Measurements from ENCODE around the gene EIF3I. TPM values are rescaled to one million over a fixed set of nuclear protein-coding genes. Genes with fewer than 3 reads are reported as not detected.

The EIF3I gene
- total and polyA plus RNA-seq, 2 of the 13 experiments (the other 11 are each of a cell fraction or from before 2014, with no cell fraction given), result 210 to 223 TPM

DNA sequence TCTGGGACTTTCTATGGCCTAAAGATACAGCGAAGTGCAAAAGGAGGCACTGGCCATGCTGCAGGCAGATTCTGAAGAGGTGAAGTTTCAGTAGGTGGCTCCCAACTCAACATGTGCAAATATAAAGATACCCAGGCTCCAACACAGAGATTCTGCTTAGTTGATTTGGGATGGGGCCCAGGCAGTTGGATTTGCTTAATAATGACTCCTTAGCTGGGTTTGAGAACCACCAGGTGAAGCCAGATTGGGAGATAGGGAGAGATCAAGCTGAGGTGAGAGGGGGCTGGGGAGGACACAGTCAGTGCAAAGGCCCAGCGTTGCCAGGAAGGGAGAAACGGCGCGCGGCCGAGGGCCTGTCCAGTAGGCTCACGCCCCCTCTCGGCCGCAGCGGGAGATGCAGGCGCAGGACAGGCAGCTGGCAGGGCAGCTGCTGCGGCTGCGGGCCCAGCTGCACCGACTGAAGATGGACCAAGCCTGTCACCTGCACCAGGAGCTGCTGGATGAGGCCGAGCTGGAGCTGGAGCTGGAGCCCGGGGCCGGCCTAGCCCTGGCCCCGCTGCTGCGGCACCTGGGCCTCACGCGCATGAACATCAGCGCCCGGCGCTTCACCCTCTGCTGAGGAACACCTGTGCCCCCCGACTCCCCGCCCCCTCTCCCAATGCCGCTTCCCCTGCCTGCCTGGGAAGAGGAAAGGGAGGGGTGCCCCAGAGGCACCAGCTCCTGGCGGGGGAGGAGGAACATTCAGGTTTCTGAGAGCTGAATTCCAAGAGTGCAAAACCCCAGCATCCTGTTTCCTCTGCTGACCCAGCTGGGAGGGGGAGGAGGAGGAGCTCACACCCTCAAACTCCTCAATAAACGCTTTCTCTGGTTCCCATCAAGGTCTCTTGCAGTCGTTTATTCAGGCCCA is 26.0 kb downstream of the EIF3I start (continued):
- TF ChIP-seq, protein P1, sequence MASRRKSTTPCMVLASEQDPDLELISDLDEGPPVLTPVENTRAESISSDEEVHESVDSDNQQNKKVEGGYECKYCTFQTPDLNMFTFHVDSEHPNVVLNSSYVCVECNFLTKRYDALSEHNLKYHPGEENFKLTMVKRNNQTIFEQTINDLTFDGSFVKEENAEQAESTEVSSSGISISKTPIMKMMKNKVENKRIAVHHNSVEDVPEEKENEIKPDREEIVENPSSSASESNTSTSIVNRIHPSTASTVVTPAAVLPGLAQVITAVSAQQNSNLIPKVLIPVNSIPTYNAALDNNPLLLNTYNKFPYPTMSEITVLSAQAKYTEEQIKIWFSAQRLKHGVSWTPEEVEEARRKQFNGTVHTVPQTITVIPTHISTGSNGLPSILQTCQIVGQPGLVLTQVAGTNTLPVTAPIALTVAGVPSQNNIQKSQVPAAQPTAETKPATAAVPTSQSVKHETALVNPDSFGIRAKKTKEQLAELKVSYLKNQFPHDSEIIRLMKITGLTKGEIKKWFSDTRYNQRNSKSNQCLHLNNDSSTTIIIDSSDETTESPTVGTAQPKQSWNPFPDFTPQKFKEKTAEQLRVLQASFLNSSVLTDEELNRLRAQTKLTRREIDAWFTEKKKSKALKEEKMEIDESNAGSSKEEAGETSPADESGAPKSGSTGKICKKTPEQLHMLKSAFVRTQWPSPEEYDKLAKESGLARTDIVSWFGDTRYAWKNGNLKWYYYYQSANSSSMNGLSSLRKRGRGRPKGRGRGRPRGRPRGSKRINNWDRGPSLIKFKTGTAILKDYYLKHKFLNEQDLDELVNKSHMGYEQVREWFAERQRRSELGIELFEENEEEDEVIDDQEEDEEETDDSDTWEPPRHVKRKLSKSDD (CRISPR knock-in tag; IDR thresholded peaks at IDR 0.05; ENCODE audit: low read depth), result 0 out of 2 replicates have a peak, but pooled peaks have one; percentile 51
- no peak for TF ChIP-seq ARID2 (CRISPR knock-in tag; IDR thresholded peaks at IDR 0.05; ENCODE audit: borderline replicate concordance)
- TF ChIP-seq REPIN1 (CRISPR knock-in tag; IDR thresholded peaks at IDR 0.05; ENCODE audit: borderline replicate concordance, low read depth), result no peak
- no peak for TF ChIP-seq HOXD1 (CRISPR knock-in tag; IDR thresholded peaks at IDR 0.05)
- no peak for TF ChIP-seq HNF4G (IDR thresholded peaks at IDR 0.05; ENCODE audit: borderline replicate concordance, low read depth, low read length)
- TF ChIP-seq HNF4G (CRISPR knock-in tag; IDR thresholded peaks at IDR 0.05; ENCODE audit: borderline replicate concordance, low read depth), result no peak
- peak; percentile 84; the same call in 1 of the 2 replicates for TF ChIP-seq KDM3A (CRISPR knock-in tag; IDR thresholded peaks at IDR 0.05; ENCODE audit: low read depth)
- peak; percentile 95 for TF ChIP-seq ADNP (CRISPR knock-in tag; IDR thresholded peaks at IDR 0.05)
- TF ChIP-seq JARID2 (CRISPR knock-in tag; IDR thresholded peaks at IDR 0.05; ENCODE audit: insufficient replicate concordance), result no peak
- no peak for TF ChIP-seq ISX (CRISPR knock-in tag; conservative IDR thresholded peaks at IDR 0.05)
- TF ChIP-seq, protein P2, sequence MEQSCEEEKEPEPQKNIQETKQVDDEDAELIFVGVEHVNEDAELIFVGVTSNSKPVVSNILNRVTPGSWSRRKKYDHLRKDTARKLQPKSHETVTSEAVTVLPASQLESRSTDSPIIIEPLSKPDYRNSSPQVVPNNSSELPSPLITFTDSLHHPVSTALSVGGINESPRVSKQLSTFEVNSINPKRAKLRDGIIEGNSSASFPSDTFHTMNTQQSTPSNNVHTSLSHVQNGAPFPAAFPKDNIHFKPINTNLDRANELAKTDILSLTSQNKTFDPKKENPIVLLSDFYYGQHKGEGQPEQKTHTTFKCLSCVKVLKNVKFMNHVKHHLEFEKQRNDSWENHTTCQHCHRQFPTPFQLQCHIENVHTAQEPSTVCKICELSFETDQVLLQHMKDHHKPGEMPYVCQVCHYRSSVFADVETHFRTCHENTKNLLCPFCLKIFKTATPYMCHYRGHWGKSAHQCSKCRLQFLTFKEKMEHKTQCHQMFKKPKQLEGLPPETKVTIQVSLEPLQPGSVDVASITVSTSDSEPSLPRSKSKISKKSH (CRISPR knock-in tag; IDR thresholded peaks at IDR 0.05; ENCODE audit: borderline replicate concordance), result no peak
- TF ChIP-seq, protein P3, sequence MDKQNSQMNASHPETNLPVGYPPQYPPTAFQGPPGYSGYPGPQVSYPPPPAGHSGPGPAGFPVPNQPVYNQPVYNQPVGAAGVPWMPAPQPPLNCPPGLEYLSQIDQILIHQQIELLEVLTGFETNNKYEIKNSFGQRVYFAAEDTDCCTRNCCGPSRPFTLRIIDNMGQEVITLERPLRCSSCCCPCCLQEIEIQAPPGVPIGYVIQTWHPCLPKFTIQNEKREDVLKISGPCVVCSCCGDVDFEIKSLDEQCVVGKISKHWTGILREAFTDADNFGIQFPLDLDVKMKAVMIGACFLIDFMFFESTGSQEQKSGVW (CRISPR knock-in tag; IDR thresholded peaks at IDR 0.05; ENCODE audit: borderline replicate concordance), result no peak
- no peak for TF ChIP-seq ESRRA (CRISPR knock-in tag; IDR thresholded peaks at IDR 0.05; ENCODE audit: low read depth)
- no peak for TF ChIP-seq ZEB1 (IDR thresholded peaks at IDR 0.05; ENCODE audit: insufficient replicate concordance, low read depth)
- TF ChIP-seq PCBP2 (optimal IDR thresholded peaks at IDR 0.05; ENCODE audit: low read depth, low read length, poor library complexity, severe bottlenecking), result no peak
- TF ChIP-seq ZNF350 (CRISPR knock-in tag; IDR thresholded peaks at IDR 0.05; ENCODE audit: borderline replicate concordance, low read depth), result peak; percentile 55; the same call in 1 of the 2 replicates
- peak; percentile 79 for TF ChIP-seq ZNF501 (CRISPR knock-in tag; IDR thresholded peaks at IDR 0.05)
- TF ChIP-seq ZNF292 (CRISPR knock-in tag; IDR thresholded peaks at IDR 0.05; ENCODE audit: borderline replicate concordance, low read depth), result peak; percentile 97
- no peak for TF ChIP-seq BORCS8-MEF2B (CRISPR knock-in tag; IDR thresholded peaks at IDR 0.05)
- TF ChIP-seq KDM1A (CRISPR knock-in tag; IDR thresholded peaks at IDR 0.05), result peak; percentile 95

Measured in HepG2 (cell line).